GM03348 (cell line): Measurements from ENCODE around the gene FAM131C.
"Not testable (repeated sequence)": the region's sequence is repeated elsewhere in the genome, so short reads cannot be mapped to it uniquely, and the experiment has no call there.

Experiments
- DNase-seq: peaks from one replicate; pipeline ENCODE4 v3.0.0; 2012; ENCODE audit warnings: low spot score

The FAM131C gene

GRCh38 chr1:16033103-16033632, 40.3 kb downstream of the FAM131C start:
- DNase-seq, result not testable (repeated sequence)

- peak; percentile 96 for DNase-seq
Measured at GRCh38 chr1:16032388-16033102, 40.9 kb downstream of the FAM131C start.

GRCh38 chr1:16031551-16031950, 41.9 kb downstream of the FAM131C start:
- DNase-seq, result no peak

GRCh38 chr1:16029288-16029687, 44.2 kb downstream of the FAM131C start:
- DNase-seq, result no peak

GRCh38 chr1:16029003-16029268, 44.5 kb downstream of the FAM131C start:
- not testable (repeated sequence) for DNase-seq

GRCh38 chr1:16028237-16029002, 45.0 kb downstream of the FAM131C start:
- DNase-seq, result no peak

- peak; percentile 70 for DNase-seq
Measured at GRCh38 chr1:16026723-16027484, 46.5 kb downstream of the FAM131C start.

- not testable (repeated sequence) for DNase-seq
Measured at GRCh38 chr1:16026302-16026701, 47.1 kb downstream of the FAM131C start.

GRCh38 chr1:16023050-16023653, 50.3 kb downstream of the FAM131C start:
- DNase-seq, result no peak

GRCh38 chr1:16022393-16022792, 51.1 kb downstream of the FAM131C start:
- no peak for DNase-seq

GRCh38 chr1:16021681-16022080, 51.8 kb downstream of the FAM131C start, which contains the start of gene CLCNKA:
TSS of gene CLCNKA (plus strand) at chr1:16022036. CDS start at chr1:16022620, 584 bp downstream.
- no peak for DNase-seq

GRCh38 chr1:16020878-16021277, 52.6 kb downstream of the FAM131C start:
- not testable (repeated sequence) for DNase-seq

- no peak for DNase-seq
Measured at GRCh38 chr1:16020325-16020724, 53.1 kb downstream of the FAM131C start.

GRCh38 chr1:16019644-16020277, 53.7 kb downstream of the FAM131C start:
- DNase-seq, result peak; percentile 59

GRCh38 chr1:16018749-16019643, 54.5 kb downstream of the FAM131C start:
- DNase-seq, result no peak

GRCh38 chr1:16018308-16018707, 55.1 kb downstream of the FAM131C start:
- peak; percentile 45 for DNase-seq

GRCh38 chr1:16017461-16018303, 55.8 kb downstream of the FAM131C start, which contains the start of gene HSPB7:
TSS of gene HSPB7 (minus strand) at chr1:16018043. CDS start at chr1:16017963, 80 bp downstream.
- peak; percentile 93 for DNase-seq

- DNase-seq, result no peak
Measured at GRCh38 chr1:16017076-16017460, 56.4 kb downstream of the FAM131C start.
